Measurements from ENCODE around the gene PLPP6. TPM values are rescaled to one million over a fixed set of nuclear protein-coding genes. Genes with fewer than 3 reads are reported as not detected.

Gene PLPP6
- 9.3 and 9.4 TPM in 2 replicates for total RNA-seq

DNA sequence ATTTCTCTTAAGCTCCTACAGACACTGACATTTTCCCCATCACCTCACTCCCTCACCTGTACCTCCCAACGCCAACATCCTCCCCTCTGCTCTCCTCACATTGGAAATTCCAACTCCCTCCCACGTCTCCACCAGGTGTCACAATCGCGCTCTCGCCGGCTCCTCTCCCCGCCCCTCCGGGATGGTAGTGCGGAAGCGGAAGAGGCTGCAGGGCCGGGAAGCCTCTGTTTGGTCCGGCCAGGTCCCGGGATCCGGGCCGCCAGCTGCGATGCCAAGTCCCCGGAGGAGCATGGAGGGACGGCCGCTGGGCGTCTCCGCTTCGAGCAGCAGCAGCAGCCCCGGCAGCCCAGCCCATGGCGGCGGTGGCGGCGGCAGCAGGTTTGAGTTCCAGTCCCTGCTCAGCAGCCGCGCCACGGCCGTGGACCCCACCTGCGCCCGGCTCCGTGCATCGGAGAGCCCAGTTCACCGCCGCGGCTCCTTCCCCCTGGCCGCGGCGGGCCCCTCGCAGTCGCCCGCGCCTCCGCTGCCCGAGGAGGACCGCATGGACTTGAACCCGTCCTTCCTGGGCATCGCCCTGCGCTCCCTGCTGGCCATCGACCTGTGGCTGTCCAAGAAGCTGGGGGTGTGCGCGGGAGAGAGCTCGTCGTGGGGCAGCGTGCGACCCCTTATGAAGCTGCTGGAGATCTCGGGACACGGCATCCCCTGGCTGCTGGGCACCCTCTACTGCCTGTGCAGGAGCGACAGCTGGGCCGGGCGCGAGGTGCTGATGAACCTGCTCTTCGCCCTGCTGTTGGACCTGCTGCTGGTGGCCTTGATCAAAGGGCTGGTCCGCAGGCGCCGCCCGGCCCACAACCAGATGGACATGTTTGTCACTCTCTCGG, at the start of gene PLPP6:
PLPP6 (plus strand) TSS at position 187 of the 881 bp plus-strand sequence; CDS start at position 269, 82 bp downstream.

GRCh38 chr9:4666042-4666699, 4.1 kb downstream of the PLPP6 start, which contains the start of gene SPATA6L:
TSS of gene SPATA6L (minus strand) at chr9:4666480. CDS start at chr9:4666250, 230 bp downstream.

DNA sequence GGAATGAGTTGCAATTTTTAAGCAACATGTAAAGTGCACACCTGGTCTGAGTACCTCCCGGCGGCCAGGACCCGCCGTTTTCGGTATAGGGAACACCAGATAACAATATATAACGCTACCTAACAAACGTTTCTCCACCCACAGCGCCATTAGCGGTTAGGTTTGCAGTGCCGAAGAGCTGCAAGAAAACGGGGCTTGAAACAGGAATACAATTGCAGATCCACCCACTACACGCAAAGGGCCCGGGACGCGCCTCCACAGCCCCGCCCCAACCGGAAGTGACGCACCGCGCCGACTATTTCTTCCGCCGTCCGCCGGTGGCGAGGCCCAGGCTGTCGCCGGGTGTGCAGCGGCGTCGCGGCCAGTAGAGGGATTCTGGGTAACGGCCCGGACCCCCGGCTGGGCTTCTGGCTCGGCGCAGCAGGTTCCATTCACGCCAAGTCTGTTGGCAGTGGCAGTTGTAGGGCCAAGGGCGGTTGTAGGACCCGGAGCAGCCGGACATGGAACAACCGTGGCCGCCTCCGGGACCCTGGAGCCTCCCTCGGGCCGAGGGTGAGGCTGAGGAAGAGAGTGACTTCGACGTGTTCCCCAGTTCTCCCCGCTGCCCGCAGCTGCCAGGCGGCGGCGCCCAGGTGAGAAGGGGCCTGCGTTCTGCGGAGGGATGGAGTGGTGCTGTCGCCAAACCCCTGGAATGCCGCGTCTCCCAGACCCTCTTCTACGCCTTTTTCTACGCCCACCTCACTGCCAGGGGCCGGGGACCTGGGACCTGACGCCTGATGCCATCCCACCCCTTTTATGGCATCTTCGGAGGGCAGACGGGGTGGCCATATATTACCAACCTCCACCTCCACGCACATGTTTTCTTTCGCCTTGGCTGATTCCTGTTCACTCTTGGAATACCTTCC, 17.4 kb downstream of the PLPP6 start, which contains the start of gene CDC37L1:
CDC37L1 (plus strand) TSS at position 302 of the 905 bp plus-strand sequence; CDS start at position 501, 199 bp downstream.

Other genes with a start within 250 kb of the PLPP6 start
- 1.4 and 1.7 TPM in 2 replicates for gene SLC1A1, start 171.8 kb upstream of the PLPP6 start, total RNA-seq
- gene SPATA6L, start 4.2 kb downstream of the PLPP6 start, total RNA-seq = 0.23 and 1.1 TPM in 2 replicates
- gene CDC37L1, start 17.3 kb downstream of the PLPP6 start, total RNA-seq = 10.0 and 16.2 TPM in 2 replicates
- gene AK3, start 78.9 kb downstream of the PLPP6 start, total RNA-seq = 50.4 and 53.7 TPM in 2 replicates
- 23.5 and 27.3 TPM in 2 replicates for gene RCL1, start 130.7 kb downstream of the PLPP6 start, total RNA-seq

Data from airway epithelial cell (primary cell).